Neuronal stem cell (in vitro differentiated cells): ENCODE results near the gene NUP62CL.
"Not testable (repeated sequence)": the region's sequence is repeated elsewhere in the genome, so short reads cannot be mapped to it uniquely, and the experiment has no call there.

Experiments used
- DNase-seq: peaks from one replicate; pipeline ENCODE4 v3.0.0-alpha.2; 2013; ENCODE audit warnings: low spot score
- H2AFZ ChIP-seq: one replicate; pipeline ENCODE4 v1.6.1; 2013; ENCODE audit warnings: mild to moderate bottlenecking, low read length, inconsistent platforms
- H2AK5ac ChIP-seq: 2 replicates; pipeline ENCODE4 v1.6.1; 2013; ENCODE audit warnings: low read depth, mild to moderate bottlenecking, inconsistent platforms, low read length, moderate library complexity, mixed read lengths
- H2BK120ac ChIP-seq: 2 replicates; pipeline ENCODE4 v1.6.1; 2013; ENCODE audit warnings: low read depth, mild to moderate bottlenecking, inconsistent platforms, low read length, moderate library complexity, mixed read lengths
- H2BK12ac ChIP-seq: one replicate; pipeline ENCODE4 v1.6.1; 2013; ENCODE audit warnings: low read length, inconsistent platforms
- H2BK15ac ChIP-seq: 2 replicates; pipeline ENCODE4 v1.6.1; 2013; ENCODE audit warnings: mild to moderate bottlenecking, low read length, inconsistent platforms, mixed read lengths
- H2BK5ac ChIP-seq: one replicate; pipeline ENCODE4 v1.6.1; 2013; ENCODE audit warnings: inconsistent platforms, mild to moderate bottlenecking, low read length, moderate library complexity
- H3K14ac ChIP-seq: one replicate; pipeline ENCODE4 v1.6.1; 2013; ENCODE audit warnings: low read length, inconsistent platforms
- H3K18ac ChIP-seq: 2 replicates; pipeline ENCODE4 v1.6.1; 2013; ENCODE audit warnings: low read length, inconsistent platforms
- H3K23ac ChIP-seq: 2 replicates; pipeline ENCODE4 v1.6.1; 2013; ENCODE audit warnings: low read depth, mild to moderate bottlenecking, mixed read lengths, low read length, inconsistent platforms; ENCODE audit not compliant: poor library complexity
- H3K27ac ChIP-seq: replicated peaks from 3 replicates; pipeline ENCODE4 v1.5.1; 2013; ENCODE audit warnings: low read length, inconsistent platforms
- H3K27me3 ChIP-seq, 3 experiments: 2 replicates each; pipeline ENCODE4 v1.6.1; 2013; ENCODE audit warnings: low read length in 3 of 3, mild to moderate bottlenecking in 2 of 3, inconsistent platforms in 1 of 3, low read depth in 1 of 3, mixed read lengths in 1 of 3, moderate library complexity in 1 of 3; ENCODE audit not compliant: control insufficient read depth in 3 of 3, insufficient read depth in 3 of 3
- H3K36me3 ChIP-seq, 2 donors: replicated peaks in 1 of 2; 2 replicates each; pipeline ENCODE4 v1.6.1; 2013; ENCODE audit warnings: low read length in 2 of 2; ENCODE audit not compliant: control insufficient read depth in 2 of 2, insufficient read depth in 2 of 2
- H3K4ac ChIP-seq: 2 replicates; pipeline ENCODE4 v1.6.1; 2013; ENCODE audit warnings: inconsistent platforms, mild to moderate bottlenecking, low read length, moderate library complexity
- H3K4me1 ChIP-seq, 2 donors: 1 replicate in 1 of 2; 2 replicates in 1 of 2; pipeline ENCODE4 v1.6.1; 2013; ENCODE audit warnings: low read length in 2 of 2, low read depth in 1 of 2; ENCODE audit not compliant: control insufficient read depth in 2 of 2, insufficient read depth in 1 of 2
- H3K4me2 ChIP-seq: one replicate; pipeline ENCODE4 v1.6.1; 2013; ENCODE audit warnings: mild to moderate bottlenecking, low read length, inconsistent platforms; ENCODE audit not compliant: insufficient read depth, poor library complexity, severe bottlenecking
- H3K4me3 ChIP-seq, 2 donors: 2 replicates each; pipeline ENCODE4 v1.5.1; 2013; ENCODE audit warnings: low read length in 2 of 2, mild to moderate bottlenecking in 2 of 2, inconsistent platforms in 1 of 2, moderate library complexity in 1 of 2
- H3K79me1 ChIP-seq: one replicate; pipeline ENCODE4 v1.6.1; 2013; ENCODE audit warnings: low read depth, mild to moderate bottlenecking, inconsistent platforms, low read length, moderate library complexity
- H3K9ac ChIP-seq: one replicate; pipeline ENCODE4 v1.6.1; 2013; ENCODE audit warnings: mild to moderate bottlenecking, low read depth, low read length, inconsistent platforms; ENCODE audit not compliant: poor library complexity
- H3K9me3 ChIP-seq, 2 donors: replicated peaks in 1 of 2; 2 replicates each; pipeline versions ENCODE3 to v1.6.1; 2013; ENCODE audit warnings: low read length in 2 of 2, mild to moderate bottlenecking in 2 of 2, inconsistent platforms in 1 of 2, low read depth in 1 of 2, mixed read lengths in 1 of 2, moderate library complexity in 1 of 2; ENCODE audit not compliant: control insufficient read depth in 2 of 2, insufficient read depth in 1 of 2
- H4K8ac ChIP-seq: one replicate; pipeline ENCODE4 v1.6.1; 2013; ENCODE audit warnings: low read depth, mild to moderate bottlenecking, inconsistent platforms, low read length, moderate library complexity
- H4K91ac ChIP-seq: one replicate; pipeline ENCODE4 v1.6.1; 2013; ENCODE audit warnings: low read length, low read depth, mild to moderate bottlenecking, inconsistent platforms; ENCODE audit not compliant: poor library complexity
- WGBS, 2 donors: extraction: QIAGEN DNeasy Blood & Tissue Kit; methylation state at CpG; one replicate each; pipeline ENCODE4 v1.1.7; 2013; ENCODE audit warnings: missing lambda C conversion rate in 2 of 2, mixed read lengths in 1 of 2; ENCODE audit not compliant: insufficient read length in 2 of 2, insufficient replicate concordance in 1 of 2; ENCODE audit errors: extremely low coverage in 2 of 2; 5-methylcytosine and 5-hydroxymethylcytosine counted together

The NUP62CL gene

GRCh38 chrX:107167163-107167921, 38.9 kb downstream of the NUP62CL start:
- H2BK12ac ChIP-seq = no peak overlapping the region
- no peak overlapping the region for H3K9ac ChIP-seq
- no peak for DNase-seq
- no peak overlapping the region for H3K18ac ChIP-seq
- H3K4me3 ChIP-seq = no peak overlapping the region
- no peak overlapping the region for H3K4me2 ChIP-seq
- no peaks in the 10 kb centered on the region for H3K4me1 ChIP-seq
- H3K27ac ChIP-seq = no peak overlapping the region
- no peak overlapping the region for H2AK5ac ChIP-seq
- H3K4ac ChIP-seq = no peak overlapping the region
- no peak overlapping the region for H3K23ac ChIP-seq
- H3K27me3 ChIP-seq = no peaks in the 10 kb centered on the region
- H2AFZ ChIP-seq = no peak overlapping the region
- H3K14ac ChIP-seq = no peak overlapping the region
- H2BK120ac ChIP-seq = no peak overlapping the region
- no peaks in the 10 kb centered on the region for H3K9me3 ChIP-seq
- peaks cover 0 to 15% of the 10 kb centered on the region in 2 donors for H3K36me3 ChIP-seq
- no peak overlapping the region for H2BK15ac ChIP-seq
- no peak overlapping the region for H4K91ac ChIP-seq
- no peak overlapping the region for H2BK5ac ChIP-seq
- no CpG with 5 or more reads among the region's 3 CpGs for WGBS, 2 donors
- H3K79me1 ChIP-seq = no peaks in the 10 kb centered on the region
- no peak overlapping the region for H4K8ac ChIP-seq

GRCh38 chrX:107157618-107158017, 48.6 kb downstream of the NUP62CL start:
- H3K4me1 ChIP-seq, H3K4me3 ChIP-seq, DNase-seq, H2AFZ ChIP-seq, H3K27ac ChIP-seq, H3K9ac ChIP-seq, H2AK5ac ChIP-seq, H2BK120ac ChIP-seq, H3K36me3 ChIP-seq, H4K91ac ChIP-seq, H3K79me1 ChIP-seq, H3K27me3 ChIP-seq, H3K23ac ChIP-seq, H3K18ac ChIP-seq, H3K4me2 ChIP-seq, H3K4ac ChIP-seq, H4K8ac ChIP-seq, H2BK12ac ChIP-seq, H2BK5ac ChIP-seq, H3K9me3 ChIP-seq, H3K14ac ChIP-seq, H2BK15ac ChIP-seq: not testable (repeated sequence)
- no CpG with 5 or more reads among the region's 4 CpGs for WGBS, 2 donors

- not testable (repeated sequence) for H4K91ac ChIP-seq, H3K4me1 ChIP-seq, H2BK5ac ChIP-seq, H3K36me3 ChIP-seq, H3K23ac ChIP-seq, DNase-seq, H2AK5ac ChIP-seq, H2AFZ ChIP-seq, H3K79me1 ChIP-seq, H3K14ac ChIP-seq, H3K27ac ChIP-seq, H3K4me3 ChIP-seq, H2BK15ac ChIP-seq, H4K8ac ChIP-seq, H3K9ac ChIP-seq, H3K4me2 ChIP-seq, H3K27me3 ChIP-seq, H3K4ac ChIP-seq, H3K9me3 ChIP-seq, H2BK120ac ChIP-seq, H2BK12ac ChIP-seq, H3K18ac ChIP-seq
- WGBS, 2 donors = no CpG with 5 or more reads among the region's 32 CpGs
These were observed 50.4 kb downstream of the NUP62CL start for GRCh38 chrX:107155621-107156430.
